GM15510 (cell line): ENCODE data around the gene KIF13A.

Experiments used
- POLR2A ChIP-seq: IDR thresholded peaks from 3 replicates; pipeline ENCODE4 v1.6.1; 2011; ENCODE audit warnings: borderline replicate concordance; ENCODE audit not compliant: insufficient read length; ENCODE audit errors: extremely low read depth

KIF13A gene

DNA sequence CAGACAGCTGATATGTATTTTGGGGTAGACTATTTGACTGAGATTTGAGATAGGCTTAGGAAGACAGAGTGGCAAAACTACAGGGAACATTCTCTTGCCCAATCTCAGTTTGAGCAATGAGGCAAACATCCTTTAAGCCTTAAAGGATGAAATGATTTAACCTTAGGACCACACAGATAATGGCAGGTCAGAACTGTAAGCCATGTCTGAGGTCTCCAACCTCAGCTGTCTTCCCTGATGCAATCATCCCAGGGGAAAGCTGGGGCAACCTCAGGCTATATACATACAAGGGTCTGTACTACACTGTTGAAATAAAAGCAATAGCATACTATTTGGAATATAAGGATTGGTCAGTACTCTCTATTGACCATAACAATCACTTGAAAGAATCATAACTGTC lies 196.9 kb downstream of the KIF13A start:
- no peak for TF ChIP-seq POLR2A

DNA sequence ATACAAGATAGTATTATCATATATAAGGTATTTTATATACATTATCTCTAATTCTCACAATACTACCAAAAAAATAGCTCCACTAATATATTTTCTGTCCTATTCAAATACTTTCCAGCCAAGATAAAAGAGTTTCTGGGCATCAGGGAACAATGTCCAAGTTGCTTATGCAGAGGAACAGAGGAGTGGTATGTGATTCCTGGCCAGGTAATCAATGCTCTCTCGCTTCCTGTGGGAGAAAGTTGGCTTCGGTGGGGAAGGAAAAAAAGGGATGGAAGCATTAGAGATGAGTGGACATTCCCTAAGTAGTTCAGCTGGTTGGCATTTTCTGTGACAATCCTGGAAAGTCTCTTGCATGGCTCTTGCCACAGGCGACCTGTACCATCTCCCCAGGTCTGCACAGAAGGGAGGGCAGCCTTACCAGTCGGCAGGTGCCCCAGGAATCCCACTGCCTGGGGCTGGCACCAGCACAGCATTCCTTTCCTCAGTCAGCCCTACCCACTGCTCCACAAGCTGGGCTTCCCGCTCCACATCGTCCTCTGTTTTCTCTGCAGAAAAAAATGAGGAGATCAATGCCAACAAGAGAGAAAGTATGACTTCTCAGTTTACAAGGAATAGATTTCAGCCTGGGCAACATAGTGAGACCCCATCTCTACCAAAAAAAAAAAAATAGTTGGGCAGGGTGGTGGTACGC lies 202.2 kb downstream of the KIF13A start:
- no peak for TF ChIP-seq POLR2A

DNA sequence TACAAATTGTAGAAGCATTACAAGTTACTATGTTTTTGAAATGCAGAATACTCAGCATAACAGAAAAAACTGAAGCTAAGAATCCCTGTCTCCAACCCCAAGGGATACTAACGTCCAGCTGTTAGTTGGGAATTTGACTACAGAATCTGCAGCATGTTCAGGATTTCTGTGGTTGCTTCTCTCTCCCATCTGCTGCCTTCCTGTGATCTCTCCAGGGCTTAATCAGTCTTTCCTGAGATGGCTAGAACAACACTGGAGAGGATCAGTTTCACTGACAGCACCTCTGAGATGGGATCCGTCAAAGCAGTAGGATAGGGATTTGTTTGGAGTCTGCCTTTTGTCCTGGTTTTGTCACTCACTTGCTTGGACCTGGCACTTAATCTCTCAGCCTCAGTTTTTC lies 207.4 kb downstream of the KIF13A start:
- TF ChIP-seq POLR2A = no peak

DNA sequence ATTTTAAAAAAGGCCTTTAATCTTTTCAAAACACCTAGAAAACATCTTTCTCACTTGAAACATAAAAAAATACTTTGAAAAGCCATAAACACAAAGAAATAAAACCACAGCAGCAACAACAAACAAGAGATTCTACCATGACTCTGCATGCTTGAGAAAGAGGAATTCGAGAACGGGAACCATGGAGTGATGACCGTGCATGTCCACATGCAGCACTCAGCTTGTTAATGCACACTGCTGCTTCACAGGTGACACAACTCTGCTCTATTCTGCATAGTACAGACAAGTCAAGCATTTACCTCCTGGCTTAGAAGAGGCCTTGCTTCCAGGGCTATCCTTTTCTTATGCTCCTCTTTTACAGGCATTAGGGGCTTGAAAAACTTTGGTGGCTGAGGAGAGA lies 215.8 kb downstream of the KIF13A start:
- TF ChIP-seq POLR2A = no peak

DNA sequence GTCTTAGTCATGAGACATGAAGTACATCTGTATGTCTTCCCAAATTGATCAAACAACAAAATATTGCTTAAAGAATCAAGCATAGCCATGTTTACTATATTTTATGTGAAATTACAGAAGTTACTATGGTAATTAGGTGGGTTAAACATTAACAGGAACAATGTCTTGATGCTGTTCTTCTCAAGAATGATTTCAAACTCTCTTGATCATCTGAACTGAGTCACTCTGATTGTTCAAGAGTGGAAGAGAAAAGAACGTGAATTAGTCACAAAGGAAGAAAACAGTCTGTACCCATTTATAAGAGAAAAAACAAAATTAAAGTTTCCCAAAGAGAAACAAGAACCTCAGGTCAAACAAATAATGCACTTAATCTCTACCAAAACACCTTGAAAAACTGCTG lies 218.6 kb downstream of the KIF13A start:
- no peak for TF ChIP-seq POLR2A

DNA sequence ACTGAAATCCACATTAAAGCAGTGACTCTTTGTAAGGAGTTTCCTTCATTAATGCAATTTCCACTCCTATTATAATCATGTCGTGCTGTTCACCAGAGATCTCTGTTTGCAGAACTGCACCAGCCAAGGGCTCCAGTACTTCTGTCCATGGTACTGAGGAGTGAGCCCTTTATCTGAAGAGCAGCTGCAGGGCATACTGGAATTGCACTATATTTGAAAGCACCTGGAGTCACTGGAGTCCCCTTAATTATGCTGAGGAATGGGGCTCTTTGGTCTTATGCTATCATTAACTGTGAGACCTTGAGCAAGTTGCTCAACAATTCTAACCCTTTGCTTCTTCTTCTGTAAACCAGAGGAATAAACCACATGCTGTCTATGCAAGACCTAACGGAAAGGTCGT lies 219.0 kb downstream of the KIF13A start:
- no peak for TF ChIP-seq POLR2A

DNA sequence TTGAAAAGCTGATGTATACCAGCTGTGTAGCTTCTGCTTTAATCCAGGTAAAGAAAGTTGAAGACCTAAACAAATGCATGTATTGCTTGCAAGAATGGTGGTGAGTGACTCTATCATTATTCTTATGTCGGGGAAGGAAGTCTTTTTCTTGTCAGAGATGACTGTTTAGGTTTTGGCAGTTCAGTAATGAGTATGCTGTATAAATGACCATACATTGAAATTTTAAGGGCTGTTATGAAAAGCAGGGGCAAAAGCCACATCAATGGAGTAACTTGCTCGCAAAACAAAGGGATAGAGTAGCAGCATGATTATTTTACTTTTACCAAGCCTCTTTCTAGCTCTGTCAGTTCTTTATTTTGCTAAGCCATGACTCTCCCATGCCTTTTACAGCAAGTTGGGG lies 224.8 kb downstream of the KIF13A start:
- TF ChIP-seq POLR2A = no peak

DNA sequence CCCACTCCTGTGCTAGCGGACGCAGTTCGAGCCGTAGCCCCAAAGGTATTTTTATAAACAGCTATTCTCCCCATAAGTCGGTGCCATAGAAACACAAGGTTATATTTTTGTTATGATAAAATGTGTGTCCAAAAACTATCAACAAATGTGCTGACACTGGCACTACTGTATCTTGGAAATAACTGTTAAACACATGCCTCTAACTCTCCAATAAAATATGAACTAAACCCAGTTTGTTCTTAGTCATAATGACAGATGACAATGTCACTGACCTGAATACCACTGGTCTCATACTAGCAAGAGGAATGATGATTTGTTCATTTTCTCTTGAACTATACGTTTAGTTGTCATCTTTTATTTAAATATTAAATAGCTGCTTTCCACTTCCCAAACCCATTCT lies 229.3 kb downstream of the KIF13A start:
- no peak for TF ChIP-seq POLR2A

DNA sequence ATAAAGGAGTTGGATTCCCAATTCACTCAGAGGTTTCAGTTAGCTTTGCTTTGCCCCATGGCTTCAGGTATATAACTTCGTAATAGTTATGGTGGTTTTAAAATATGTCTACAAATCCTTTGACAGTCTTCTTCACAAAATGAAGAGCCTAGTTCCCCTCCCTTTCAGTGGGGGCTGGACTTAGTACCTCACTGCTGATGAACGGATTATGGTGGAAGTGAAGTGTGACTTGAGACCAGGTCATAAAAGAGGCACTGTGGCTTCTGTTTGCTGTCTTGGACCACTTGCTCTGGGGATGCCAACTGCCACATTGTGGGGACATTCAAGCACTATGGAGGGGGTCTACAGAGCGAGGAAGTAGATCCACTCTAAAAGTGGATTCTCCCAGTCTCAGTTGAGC lies 233.2 kb downstream of the KIF13A start:
- TF ChIP-seq POLR2A = no peak

DNA sequence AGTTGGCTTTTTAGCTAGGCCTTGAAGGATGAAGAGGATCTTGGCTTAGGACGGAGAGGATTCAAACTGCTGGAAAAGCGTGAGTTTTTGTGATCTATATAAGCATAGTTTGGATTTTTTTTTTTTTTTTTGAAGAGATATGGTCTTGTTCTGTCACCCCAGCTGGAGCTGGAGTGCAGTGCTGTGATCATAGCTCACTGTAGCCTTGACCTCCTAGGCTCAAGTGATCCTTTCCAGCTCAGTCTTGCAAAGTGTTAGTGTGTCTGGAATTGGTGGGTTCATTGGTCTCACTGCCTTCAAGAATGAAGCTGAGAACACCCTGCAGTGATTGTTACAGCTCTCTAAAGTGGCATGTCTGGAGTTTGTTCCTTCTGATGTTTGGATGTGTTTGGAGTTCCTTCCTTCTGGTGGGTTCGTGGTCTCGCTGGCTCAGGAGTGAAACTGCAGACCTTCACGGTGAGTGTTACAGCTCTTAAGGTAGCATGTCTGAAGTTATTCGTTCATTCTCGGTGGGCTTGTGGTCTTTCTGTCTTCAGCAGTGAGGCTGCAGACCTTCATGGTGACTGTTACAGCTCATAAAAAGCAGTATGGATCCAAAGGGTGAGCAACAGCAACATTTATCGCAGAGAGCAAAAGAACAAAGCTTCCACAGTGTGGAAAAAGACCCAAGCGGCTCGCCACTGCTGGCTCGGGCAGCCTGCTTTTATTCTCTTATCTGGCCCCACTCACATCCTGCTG lies 243.2 kb downstream of the KIF13A start:
- no peak for TF ChIP-seq POLR2A

DNA sequence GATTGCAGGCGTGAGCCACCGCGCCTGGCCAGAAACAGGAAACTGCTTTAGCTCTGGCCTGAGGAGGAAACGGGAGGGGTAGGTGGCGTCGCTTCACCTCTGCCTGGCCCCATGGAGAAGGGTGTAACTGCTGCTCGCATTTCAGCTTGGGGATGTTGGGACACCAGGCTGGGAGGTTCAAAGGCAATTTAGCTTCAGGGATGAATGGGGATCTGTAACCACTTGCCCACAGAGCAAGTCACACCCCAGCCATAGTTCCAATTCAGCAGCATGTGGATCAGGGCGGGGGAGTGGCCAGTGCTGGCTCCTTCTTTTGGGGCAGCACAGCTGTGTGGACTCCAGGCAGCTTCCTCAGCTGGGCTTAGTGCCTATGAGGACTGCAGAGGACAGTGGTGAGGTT lies 245.9 kb downstream of the KIF13A start:
- no peak for TF ChIP-seq POLR2A

DNA sequence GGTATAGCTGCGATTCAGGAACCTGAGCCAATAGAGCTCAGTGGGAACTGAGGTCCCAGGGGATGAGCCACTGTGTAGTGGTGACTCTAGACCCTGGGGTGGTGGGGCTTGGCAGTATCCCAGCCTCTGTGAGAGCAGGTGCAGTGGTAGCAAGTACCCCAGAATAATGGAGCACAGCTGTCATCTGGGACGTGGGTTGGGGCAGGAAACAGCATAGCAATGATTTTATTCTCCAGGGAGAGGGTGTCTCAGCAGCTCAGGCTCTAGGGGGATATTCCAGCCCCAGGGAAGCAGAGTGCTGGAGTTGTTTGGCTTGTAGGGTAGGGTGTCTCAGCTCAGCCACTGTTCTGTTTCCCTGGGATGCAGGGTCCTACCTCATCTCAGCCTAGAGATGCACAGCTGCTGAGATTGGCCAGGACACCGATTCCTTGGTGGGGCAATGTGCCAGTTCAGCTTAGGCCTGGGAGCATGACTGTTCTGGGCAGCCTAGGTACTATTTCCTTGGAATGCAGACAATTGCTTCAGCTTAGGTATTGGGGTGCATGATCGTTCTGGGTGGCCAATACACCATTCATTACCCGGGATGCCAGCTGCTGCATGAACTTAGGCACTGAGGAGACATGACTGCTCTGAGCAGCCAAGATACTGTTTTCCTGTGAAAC lies 246.7 kb downstream of the KIF13A start:
- TF ChIP-seq POLR2A = no peak

DNA sequence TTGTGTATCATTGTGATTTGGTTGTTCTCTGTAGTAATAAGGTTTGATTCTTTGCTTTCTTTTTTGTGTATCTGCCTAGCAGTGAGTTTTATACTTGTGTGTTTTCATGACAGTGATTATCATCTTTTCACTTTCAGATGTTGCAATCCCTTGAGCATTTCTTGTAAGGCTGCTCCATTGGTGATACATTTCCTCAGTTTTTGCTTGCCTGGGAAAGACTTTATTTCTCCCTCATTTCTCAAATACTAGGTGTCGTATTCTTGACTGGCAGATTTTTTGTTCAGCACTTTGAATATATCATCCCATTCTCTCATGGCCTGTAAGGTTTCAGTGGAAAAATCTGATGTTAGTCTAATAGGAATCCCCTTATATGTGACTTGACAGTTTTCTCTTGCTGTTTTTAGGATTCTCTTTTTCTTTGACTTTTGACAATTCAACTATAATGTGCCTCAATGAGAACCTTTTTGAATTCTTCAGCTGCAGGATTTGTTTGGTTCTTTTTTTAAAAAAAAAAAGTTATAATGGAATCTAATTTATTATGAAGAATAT lies 249.7 kb downstream of the KIF13A start:
- TF ChIP-seq POLR2A = no peak

DNA sequence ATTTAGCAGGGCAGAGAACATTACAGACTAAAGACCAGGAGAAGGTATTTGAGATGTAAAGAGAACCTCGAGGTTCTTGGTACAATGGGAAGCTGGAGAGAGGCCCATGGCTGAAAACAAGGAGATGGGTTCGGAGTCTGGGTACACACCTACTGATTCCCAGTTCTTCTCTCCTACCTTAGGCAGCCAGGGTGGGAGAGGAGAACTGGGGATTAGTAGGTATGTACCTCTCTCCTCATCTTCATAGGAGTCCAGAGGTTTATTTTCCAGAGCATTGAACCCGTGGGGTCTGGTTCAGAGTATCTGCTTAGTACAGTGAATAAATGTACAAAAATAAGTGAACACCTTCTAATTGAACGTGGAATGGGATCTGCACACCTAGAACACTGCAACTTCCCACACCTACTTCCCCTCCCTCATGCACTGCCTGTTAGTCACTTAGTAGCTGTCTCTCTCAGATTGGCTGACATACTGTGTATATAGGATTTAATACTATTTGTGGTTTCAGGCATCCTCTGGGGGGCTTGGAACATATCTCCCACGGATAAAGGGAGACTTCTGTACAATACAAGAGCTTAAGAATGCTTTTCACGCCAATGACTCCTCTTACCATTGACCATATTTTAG lies 257.2 kb downstream of the KIF13A start:
- TF ChIP-seq POLR2A = no peak

DNA sequence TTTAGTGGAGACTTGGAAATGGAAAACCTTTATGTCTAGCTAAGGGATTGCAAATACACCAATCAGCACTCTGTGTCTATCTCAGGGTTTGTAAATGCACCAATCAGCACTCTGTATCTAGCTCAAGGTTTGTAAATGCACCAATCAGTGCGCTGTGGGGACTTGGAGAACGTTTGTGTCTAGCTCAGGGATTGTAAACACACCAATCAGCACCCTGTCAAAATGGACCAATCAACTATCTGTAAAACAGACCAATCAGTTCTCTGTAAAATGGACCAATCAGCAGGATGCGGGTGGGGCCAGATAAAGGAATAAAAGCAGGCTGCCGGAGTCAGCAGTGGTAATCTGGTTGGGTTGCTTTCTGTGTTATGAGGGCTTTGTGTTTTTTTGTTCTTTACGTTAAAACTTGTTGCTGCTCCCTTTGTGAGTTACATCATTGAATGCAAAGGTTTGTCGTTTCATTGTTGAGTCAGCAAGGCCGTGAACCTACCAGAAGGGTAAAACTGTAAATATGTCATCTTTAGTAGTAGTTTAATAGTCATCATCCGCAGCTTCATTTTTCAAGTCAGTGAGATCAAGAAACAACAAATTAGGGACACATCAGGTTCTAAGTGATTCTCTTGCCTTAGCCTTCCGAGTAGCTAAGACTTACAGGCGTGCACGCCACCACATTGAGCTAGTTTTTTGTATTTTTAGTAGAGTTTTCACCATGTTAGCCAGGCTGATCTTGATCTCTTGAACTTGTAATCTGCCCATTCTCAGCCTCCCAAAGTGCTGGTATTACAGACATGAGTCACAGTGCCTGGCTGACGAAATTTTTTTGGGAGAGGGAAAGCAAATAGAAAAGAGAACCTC lies 258.0 kb downstream of the KIF13A start:
- no peak for TF ChIP-seq POLR2A

DNA sequence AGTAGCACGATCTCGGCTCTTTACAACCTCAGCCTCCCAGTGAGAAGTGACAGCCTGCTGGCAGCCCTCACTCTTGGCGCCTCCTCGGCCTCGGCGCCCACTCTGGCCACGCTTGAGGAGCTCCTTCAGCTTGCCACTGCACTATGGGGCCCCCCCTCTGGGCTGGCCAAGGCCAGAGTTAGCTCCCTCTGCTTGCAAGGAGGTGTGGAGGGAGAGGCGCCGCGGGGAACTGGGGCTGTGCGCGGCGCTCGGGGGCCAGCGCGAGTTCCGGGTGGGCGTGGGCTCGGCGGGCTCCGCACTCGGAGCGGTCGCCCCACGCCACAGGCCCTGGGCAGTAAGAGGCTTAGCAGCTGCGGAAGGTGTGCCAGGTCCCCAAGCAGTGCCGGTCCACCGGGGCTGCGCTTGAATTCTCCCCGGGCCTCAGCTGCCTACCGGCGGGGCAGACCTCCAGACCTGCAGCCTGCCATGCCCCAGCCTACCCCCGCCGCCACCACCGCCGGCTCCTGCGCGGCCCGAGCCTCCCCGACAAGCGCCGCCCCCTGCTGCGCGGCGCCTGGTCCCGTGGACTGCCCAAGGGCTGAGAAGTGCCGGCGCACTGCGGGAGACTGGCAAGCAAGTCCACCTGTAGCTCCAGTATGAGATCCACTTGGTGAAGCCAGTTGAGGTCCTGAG lies 258.7 kb downstream of the KIF13A start:
- TF ChIP-seq POLR2A = no peak
